ENCODE results near the gene SH3BGRL2.
"Not testable (repeated sequence)": the region's sequence is repeated elsewhere in the genome, so short reads cannot be mapped to it uniquely, and the experiment has no call there.

The SH3BGRL2 gene

GRCh38 chr6:79649016-79649415 is 17.9 kb downstream of the SH3BGRL2 start:
- no peak for DNase-seq (ENCODE audit: low read depth)

DNA sequence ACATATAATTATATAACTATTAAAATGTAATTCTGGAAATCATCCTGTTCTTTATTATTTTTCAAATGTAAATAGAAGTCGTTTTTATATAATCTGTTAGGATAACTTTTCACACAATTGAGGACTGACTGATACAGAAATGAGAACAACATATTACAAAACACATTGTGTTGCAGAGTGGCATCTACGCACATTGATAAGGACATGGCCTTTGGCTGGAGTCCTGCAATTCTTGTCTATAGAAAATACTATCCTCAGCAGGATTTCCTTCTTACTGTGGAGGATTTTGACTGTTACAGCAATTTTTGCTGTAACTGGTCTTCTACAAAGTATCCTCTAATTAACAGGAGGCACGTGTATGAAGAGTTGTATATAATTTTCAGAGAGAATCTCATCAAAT is 19.8 kb downstream of the SH3BGRL2 start:
- DNase-seq (ENCODE audit: low read depth): no peak

DNA sequence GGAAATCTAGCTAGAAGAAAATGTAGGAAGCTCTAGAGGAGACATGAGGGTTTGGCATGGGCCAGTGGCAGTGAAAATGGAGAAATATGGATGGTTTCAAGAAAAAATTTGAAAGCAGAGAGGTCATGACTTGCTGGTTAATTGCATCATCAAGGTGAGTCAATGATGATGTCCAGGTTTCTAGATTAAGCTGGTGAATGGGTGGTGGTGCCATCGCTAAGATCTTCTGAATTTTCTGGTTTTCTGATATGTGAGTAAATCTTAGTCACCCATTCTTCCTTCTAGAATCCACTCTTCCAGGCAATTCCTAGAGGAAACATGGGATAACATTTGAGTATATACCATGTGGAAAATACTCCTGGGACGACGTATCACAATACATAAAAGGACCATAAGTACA is 25.0 kb downstream of the SH3BGRL2 start:
- DNase-seq (ENCODE audit: low read depth): no peak

DNA sequence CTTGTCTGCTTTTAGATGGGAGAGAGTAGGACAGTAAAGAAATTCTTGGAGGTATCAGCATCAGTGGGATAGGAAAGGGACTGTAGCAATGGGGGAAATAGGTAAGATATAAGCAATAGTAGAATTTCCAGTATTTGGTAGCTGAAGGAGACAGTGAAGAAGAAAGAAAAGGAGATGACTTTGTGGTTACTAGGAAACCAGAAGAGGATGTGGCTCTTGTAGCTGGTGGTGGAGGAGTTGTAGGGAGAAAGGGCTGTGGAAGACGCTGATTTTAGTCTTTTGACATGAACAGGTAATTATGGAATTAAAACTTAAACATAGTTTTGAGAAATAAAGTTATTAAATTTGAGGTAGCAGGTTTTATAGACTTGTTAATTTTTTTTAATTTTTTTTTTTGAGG is 26.1 kb downstream of the SH3BGRL2 start:
- no peak for DNase-seq (ENCODE audit: low read depth)

GRCh38 chr6:79663655-79664054 is 32.5 kb downstream of the SH3BGRL2 start:
- not testable (repeated sequence) for DNase-seq (ENCODE audit: low read depth)

GRCh38 chr6:79665725-79666551 is 34.8 kb downstream of the SH3BGRL2 start:
- no peak for DNase-seq (ENCODE audit: low read depth)

DNA sequence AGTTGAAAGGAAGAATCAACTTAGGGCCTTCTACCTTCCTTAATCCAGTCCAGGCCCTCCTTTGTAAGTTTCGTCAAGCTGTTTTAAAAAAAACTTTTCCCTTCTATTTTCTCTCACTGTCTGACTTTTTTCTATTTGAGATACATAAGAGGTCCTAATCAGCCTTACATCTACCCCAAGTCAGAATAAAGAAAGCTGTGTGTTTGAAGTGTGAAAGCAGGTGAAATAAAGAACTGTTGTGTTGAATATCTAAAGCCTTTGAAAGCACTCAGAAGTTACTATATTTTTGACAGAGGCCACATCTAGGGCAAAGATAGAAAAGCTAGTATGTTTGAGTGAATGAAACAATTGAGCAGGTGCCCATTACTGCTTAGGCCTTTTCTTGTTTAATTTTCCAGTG is 35.5 kb downstream of the SH3BGRL2 start:
- no peak for DNase-seq (ENCODE audit: low read depth)

DNA sequence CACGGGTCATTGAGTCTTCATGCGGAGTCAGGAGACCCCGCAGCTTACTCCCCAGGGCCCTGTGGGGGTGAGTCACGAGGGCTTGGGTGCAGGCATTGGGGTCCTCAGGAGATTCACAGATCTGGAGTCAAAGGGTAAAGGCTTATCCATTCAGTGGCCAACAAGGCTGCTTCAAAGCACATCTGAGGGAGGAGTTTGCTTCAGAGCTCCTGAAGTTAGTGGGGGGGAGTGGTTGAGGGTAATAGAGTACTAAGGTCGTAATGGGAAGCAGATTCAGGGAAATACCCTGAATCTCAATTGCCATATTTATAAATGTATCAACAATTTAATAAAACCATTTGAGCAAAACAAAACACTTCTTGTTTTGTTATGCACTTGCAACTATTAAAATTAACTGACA is 37.3 kb downstream of the SH3BGRL2 start:
- no peak for DNase-seq (ENCODE audit: low read depth)

GRCh38 chr6:79669766-79670165 is 38.6 kb downstream of the SH3BGRL2 start:
- no peak for DNase-seq (ENCODE audit: low read depth)

DNA sequence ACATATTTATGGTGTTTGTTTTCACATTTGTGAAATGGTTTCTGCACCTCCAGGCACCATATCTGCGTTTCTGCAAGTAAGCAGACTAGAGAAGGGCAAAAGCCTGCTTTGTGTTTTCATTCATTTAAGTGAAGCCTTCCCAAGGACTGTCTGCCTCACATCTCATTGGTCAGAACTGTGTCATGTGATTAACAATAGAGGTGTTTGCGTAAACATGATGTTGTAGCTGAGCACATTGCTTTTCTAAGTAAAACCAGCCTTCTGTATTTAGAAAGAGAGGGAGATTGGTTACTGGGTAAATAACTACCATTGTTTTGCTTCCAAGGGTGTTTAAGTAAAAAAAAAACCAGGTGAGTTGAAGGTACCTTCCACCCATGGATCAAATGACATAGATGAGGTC is 39.7 kb downstream of the SH3BGRL2 start:
- no peak for DNase-seq (ENCODE audit: low read depth)

DNA sequence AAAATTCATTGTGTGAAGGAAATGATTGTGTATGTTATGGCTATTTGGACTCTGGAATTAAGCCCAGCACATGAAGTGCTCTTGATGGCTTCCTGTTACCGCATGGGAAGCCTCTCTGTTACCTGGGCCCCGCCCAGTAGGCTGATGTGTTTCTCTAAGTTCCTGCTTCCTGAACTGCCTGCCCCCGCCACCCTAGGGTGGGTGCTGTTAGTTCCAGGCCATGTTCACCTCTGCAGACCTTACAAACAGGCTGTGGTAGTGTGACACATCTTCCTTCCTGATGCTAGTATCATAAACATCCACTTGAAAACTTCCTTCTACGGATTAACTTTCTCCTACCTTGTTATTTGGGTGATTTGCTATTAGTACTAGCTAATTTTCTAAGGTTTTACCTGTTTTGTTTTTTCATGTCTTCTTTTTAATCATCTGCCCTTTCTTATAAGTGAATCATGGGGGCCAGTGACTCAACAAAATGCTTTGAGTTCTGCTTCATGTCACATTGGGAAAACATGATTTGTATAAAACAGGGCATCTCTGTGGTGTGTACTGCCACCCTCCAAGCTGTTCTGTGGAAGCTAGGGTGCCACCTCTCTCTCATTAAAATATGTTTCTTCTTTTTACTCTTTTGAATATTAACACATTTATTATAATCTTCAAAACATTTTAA is 40.6 kb downstream of the SH3BGRL2 start:
- DNase-seq (ENCODE audit: low read depth): peak; percentile 1

GRCh38 chr6:79672631-79673111 is 41.5 kb downstream of the SH3BGRL2 start:
- DNase-seq (ENCODE audit: low read depth): no peak

DNA sequence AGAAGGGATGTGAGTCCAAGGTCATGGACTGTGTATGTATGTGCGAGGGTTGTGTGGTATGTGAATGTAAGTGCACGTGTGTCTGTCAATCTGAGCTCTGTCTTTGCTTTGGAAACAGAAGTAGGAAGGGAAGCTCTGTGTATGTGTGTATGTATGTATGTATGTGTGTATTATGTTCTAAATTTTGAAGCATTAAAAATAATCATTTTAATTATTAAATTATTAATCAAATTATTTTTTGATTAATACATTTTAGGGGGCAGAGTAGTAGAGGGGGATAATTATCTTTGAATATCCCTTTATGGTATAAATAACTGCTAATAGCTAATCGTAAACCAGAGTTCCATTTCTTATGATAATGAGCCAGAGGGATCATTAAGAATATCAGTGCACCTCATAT is 42.8 kb downstream of the SH3BGRL2 start:
- DNase-seq (ENCODE audit: low read depth): no peak

- DNase-seq (ENCODE audit: low read depth): no peak
These were observed 45.9 kb downstream of the SH3BGRL2 start for GRCh38 chr6:79676785-79677736.

GRCh38 chr6:79682682-79683081 is 51.6 kb downstream of the SH3BGRL2 start:
- DNase-seq (ENCODE audit: low read depth): not testable (repeated sequence)

DNA sequence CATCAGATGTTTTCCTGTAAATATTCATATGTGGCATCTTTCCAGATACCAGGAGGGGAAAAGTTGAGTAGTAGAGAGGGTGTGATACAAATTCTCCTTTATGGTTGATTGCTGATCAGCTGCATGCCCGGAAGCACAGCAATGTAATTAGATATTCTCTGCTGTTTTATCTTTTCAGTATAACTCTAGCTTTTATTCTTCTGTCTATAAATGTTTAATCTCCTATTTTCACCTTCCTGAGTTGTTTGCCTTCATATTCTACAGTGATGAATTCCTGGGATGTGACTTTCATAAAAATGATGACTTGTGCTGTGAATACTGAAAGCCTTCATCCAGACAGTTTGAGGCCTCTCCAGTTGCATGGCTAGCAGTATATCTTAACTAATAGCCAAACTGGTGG is 53.7 kb downstream of the SH3BGRL2 start:
- no peak for DNase-seq (ENCODE audit: low read depth)

DNA sequence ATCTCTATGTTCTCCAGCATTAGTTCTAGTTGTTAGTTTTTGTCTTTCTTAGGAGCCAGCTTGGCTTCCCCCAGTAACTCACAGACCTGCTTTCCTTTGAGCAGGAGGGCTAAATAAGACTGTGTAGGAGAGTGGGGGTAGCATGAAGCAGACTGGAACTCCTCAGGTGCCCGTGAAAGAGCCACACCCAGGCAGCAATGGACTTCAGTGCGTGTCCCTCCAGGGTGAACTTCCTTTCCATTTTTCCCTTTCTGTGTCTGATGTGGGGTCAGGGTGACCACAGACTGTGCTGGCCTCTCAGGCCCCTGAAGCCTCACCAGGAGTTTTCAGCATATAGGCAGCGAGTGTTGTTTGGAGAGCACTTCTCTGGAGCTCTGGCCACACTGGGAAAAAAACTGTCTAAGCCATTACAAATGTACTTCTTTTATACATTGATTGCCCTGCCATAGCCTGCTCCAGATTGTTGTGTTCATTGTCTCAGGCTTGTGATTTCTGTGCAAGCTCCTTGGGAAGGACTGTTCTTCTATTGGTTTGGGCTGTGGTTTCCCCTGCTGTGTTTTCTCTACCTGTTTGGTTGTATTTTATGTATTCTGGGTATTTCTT is 55.7 kb downstream of the SH3BGRL2 start:
- no peak for DNase-seq (ENCODE audit: low read depth)

- no peak for DNase-seq (ENCODE audit: low read depth)
These were observed 56.6 kb downstream of the SH3BGRL2 start for GRCh38 chr6:79687759-79688158.

DNA sequence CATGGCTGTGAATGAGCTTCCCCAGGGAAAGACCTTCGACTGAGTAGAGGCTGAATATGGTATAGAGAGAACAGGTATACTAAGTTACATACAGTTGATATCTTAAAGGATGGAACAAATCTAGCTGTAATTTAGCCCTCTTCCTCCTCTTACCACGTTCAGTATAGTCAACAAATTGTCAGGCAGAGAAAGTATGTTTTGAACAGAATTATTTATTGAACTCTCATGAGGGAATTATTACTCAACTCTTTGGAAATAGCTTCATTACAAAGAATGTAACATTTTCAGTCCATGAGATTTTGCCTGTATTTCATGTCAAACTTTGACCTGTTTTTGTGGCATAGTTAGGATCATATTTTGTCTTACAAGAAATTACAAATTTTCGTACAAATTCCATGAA is 63.0 kb downstream of the SH3BGRL2 start:
- no peak for DNase-seq (ENCODE audit: low read depth)

DNA sequence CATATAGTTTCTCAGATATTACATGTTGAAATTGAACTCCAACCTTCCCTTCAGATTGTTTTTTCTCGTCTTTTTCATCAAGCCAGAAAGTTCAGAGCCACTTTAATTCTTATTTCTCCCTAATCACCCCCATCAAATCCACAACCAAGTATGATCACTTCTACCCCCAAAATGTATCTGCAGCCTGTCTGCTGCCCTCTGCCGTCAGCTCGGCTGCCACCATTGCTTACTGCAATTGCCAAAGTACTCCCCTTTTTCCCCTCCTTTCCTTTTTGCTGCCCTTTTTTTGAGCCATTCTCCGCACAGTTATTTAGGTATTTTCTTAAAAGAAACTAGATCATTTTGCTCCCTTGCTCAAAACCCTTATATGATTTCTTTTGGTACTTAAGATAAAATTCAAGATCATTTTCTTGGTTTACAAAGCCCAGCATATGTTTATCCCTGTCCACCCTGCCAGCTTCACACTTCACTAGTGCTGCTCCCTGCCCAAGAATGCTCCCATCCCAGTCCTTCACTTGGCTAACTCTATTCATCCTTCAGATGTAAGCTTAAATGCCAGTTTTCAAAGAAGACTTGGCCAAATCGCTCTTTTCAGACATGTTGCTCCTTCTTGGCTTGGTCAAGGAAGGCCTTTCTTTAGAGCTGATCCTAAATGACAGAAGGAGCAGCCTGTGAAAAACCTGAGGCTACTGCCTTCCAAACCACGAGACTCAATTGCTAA is 63.7 kb downstream of the SH3BGRL2 start:
- no peak for DNase-seq (ENCODE audit: low read depth)

DNA sequence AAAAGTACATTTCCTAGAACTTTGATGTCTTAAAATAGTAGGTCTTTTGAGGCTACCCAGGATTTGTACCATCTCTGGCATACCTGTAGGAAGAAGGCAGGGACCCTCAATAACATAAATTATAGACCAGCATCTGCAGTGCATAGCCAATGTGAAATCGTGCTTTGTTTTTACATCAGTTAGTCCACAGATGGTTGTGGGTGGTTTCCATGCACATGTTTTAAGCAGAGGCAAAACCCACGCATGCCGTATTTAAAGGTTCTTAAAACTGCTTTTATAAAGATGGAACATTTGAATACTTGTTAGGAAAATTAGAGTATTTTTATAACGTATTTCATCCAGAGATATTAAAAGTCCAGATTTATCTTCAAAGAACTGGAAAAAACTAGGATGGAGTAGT is 66.3 kb downstream of the SH3BGRL2 start:
- no peak for DNase-seq (ENCODE audit: low read depth)
